SKM-1 (cell line): Measurements from ENCODE around the gene RNF217.
"Not testable (repeated sequence)": the region's sequence is repeated elsewhere in the genome, so short reads cannot be mapped to it uniquely, and the experiment has no call there.

Source experiments
- DNase-seq: peaks from one replicate; lab custom pipeline; 2025; ENCODE audit not compliant: unreplicated experiment; lab: John Stamatoyannopoulos, UW

RNF217 gene

DNA sequence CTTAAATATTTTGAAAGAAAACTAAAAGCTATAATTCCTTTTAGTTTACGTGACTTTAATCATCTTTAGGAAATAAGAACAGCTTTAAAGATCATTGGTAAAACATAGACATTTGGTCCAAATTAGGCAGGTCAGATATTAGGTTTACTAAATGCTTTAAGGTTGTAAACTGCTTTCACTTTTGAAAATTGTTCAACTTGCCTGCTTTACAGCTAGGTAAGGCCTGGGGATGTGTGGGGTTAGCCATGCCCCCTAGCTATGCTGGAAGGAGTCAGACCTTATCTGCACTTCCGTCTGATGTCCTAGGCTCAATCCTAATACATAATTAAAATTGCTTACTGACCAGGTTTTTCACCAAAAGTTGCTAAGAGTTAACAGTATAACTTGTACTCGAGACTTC, 160.8 kb downstream of the RNF217 start:
- DNase-seq = no peak

DNA sequence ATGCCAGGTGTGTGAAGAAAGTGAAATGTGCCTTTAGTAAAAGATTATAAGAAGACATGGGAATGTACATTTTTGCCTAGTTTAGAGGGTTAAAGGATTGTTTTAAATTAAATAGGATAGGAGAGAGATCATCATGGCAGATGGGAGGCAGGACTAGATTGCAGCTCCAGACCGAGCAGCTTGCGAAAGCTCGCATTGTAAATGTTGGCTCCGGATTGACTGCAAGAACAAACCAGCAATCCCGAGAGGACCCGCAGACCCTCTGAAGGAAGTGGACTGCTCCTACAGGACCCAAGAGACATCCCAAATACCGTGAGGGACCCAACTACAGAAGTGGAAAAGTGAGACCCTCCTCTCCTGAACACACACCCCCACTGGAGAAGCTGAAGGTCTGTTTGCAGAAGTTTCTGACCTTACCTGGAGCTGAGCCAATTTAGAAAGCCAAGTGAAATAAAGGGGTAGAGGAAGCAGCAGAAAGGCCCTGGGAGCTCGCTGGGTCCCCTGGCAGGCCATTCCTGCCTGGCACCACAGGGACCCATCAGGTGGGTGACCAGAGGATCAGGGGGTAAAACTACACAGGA, 161.3 kb downstream of the RNF217 start:
- no peak for DNase-seq

DNA sequence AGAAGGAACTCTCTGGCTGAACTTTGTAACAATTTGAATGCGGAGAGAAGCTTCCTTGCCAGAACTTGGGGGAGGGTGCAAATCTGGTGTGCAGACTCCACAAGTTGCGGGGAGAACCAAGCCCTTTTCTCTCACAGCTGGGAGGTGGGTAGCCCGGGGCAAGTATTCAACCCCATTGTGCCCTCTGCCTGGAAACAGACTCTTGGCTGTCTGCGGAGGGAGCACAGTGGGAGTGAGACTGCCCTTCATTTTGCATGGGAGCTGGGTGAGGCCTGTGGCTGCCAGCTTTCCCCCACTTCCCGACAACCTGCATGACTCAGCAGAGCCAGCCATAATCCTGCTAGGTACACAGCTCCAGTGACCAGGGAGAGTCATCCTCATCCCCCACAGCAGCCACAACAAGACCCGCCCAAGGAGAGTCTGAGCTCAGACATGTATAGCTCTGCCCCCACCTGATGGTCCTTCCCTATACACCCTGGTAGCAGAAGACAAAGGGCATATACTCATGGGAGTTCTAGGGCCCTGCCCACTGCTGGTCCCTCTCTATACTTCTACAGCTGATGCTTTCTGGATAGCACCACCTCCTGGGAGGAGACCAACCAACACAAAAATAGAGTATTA, 161.9 kb downstream of the RNF217 start:
- no peak for DNase-seq

DNA sequence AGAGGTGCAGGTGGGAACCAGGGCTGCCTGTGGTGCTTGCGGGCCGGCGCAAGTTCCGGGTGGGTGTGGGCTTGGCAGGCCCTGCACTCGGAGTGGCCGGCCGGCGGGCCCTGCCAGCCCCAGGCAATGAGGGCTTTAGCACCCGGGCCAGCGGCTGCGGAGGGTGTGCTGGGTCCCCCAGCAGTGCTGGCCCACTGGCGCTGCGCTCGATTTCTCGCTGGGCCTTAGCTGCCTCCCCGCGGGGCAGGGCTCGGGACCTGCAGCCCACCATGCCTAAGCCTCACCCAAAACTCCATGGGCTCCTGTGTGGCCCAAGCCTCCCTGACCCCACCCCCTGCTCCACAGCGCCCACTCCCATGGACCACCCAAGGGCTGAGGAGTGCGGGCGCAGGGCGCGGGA, 163.6 kb downstream of the RNF217 start:
- DNase-seq = not testable (repeated sequence)

DNA sequence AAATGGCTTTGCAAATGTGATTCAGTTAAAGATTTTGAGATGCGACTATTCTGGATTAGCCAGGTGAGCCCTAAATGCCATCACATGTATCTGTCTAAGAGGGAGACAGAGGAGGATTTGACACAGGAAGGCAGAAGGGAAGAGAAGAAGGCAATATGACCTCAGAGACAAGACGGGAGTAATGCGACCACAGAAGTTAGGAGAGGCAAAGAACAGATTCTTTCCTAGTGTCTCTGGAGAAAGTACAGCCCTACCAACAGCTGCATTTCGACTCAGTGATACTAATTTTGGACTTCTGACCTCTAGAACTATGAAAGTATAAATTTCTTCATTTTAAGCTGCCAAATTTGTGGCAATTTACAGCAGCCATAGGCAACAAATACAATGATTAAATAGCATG, 167.1 kb downstream of the RNF217 start:
- no peak for DNase-seq

DNA sequence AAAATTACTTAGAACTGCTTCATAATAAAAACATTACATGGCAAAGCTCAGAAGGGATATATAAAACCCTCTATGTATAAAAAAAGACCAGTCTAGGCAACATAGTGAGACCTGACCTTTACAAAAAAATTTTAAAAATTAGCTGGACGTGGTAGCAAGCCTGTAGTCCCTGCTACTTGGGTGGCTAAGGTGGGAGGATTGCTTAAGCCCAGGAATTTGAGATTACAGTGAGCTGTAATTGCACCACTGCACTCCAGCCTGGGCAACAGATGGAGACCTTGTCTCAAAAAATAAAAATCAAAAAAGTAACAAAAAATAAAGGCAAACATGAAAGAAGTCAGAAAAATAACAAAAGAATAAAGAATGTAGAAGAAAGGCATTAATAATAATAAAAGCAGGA, 169.8 kb downstream of the RNF217 start:
- no peak for DNase-seq

DNA sequence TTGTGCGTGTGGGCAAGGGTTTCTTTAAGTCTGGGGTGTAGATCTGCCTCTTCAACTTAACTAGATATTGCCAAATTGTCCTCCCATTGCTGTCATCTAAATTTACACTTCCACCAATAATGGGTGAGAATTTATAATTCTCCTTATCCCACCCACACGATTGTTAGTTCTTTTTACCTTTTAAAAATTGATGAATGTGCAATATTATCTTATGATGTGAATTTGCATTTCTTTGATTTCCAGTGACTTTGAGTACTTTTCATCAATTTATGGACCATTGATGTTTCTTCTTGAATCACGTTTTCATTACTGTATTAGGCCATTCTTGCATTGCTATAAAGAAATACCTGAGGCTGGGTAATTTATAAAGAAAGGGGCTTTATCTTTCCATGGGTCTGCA, 174.1 kb downstream of the RNF217 start:
- DNase-seq = no peak

DNA sequence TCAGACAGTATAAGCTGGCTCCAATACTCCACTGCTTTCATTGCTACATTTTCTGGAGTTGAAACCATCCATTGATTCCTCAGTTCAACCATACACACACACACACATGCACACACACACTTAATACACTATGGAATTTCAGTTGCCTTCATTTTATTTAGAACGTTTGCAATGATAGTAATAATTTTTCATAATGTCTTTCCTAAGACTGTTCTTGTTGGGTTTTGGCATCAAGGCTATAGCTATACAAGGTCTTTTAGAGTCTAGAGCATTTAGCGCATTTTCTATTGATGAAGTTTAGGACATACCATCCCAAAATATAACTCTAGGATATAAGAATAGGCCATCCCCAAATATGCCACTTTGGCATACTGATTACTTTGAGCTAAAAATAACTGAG, 175.8 kb downstream of the RNF217 start:
- no peak for DNase-seq

DNA sequence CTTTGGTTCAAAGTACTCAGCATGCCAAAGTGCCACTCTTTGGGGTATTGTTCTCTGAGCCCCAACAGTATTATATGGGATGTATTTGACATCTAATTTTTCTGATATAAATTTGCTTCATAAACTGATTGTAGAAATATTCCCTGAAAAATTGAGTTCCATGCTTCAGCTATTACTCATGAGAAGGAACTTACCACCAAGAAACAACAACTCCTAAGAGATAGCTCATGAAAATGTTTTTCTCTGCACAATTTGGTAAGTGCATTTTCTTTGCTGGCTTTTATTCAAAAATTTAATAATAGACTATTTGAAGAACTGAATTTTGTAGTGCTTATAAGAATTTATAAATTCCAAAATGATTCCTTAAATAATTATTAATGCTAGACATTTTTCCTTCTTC, 178.6 kb downstream of the RNF217 start:
- no peak for DNase-seq
